Measurements from ENCODE around the gene DPP6. TPM values are rescaled to one million over a fixed set of nuclear protein-coding genes. Genes with fewer than 3 reads are reported as not detected.

DPP6 gene
- total and polyA plus RNA-seq, 2 of the 8 experiments (the other 6 are each of a cell fraction or from before 2014, with no cell fraction given), result 4.7 to 6.8 TPM

DNA sequence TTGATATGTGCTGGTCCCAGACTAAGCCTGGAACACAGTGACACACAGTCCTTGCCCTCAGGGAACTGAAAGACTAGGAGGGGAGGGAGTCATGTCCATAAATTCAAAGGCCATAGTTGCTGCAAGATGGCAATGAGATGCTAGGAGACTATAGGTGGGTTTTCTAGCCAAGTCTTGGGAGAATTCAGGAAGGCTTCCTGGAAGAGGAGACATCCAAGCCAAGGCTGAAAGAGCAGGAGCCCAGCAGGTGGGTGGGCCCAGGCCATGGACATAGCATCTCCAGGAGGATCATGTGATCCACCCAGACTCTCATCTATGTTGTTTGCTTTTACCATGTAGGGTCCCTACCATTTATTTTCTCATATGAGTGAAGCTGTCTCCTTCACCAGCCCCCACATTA lies 335.1 kb downstream of the DPP6 start (continued):
- TF ChIP-seq CBX8 (IDR thresholded peaks at IDR 0.05; ENCODE audit: borderline replicate concordance, low read depth, low read length) (no peak), TAF7 (optimal IDR thresholded peaks at IDR 0.05; ENCODE audit: borderline replicate concordance, low read depth, low read length) (no peak), SRF (IDR thresholded peaks at IDR 0.05; ENCODE audit: low read depth, low read length) (no peak)
